OCI-LY7 (cell line): ENCODE results near the gene CELF6.

Experiments used
- EZH2phosphoT487 ChIP-seq: fragments of 200-600 bp; sonication (generic); IDR thresholded peaks from 2 replicates; pipeline ENCODE4 v1.6.1; 2018; ENCODE audit warnings: low read depth, borderline replicate concordance, mild to moderate bottlenecking, mixed run types, antibody characterized with exemption, low read length, moderate library complexity, mixed read lengths
- TF ChIP-seq, protein P1 (sequence below): fragments of 200-600 bp; sonication (generic); conservative IDR thresholded peaks from 2 replicates; pipeline ENCODE4 v1.5.1; 2014; ENCODE audit warnings: mild to moderate bottlenecking, antibody characterized with exemption, low read length, moderate library complexity, mixed read lengths

DNA sequence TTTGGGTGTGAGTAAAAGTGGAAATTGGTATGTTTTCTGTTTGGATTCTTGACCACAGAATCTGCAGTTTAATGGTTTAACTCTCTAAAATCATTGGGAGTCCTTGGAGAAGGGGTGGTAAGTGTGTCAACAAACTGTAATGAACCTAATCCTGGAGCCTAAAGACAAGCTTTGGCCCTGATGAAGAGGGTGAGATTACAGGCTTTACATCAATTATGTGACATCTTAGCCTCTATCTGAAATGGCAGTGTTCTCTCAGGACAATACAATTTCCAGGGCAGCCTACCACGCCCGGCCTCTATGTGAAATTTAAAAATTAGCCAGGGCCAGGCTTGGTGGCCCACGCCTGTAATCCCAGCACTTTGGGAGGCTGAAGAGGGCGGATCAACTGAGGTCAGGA lies 84.7 kb downstream of the CELF6 start:
- TF ChIP-seq, protein P1, sequence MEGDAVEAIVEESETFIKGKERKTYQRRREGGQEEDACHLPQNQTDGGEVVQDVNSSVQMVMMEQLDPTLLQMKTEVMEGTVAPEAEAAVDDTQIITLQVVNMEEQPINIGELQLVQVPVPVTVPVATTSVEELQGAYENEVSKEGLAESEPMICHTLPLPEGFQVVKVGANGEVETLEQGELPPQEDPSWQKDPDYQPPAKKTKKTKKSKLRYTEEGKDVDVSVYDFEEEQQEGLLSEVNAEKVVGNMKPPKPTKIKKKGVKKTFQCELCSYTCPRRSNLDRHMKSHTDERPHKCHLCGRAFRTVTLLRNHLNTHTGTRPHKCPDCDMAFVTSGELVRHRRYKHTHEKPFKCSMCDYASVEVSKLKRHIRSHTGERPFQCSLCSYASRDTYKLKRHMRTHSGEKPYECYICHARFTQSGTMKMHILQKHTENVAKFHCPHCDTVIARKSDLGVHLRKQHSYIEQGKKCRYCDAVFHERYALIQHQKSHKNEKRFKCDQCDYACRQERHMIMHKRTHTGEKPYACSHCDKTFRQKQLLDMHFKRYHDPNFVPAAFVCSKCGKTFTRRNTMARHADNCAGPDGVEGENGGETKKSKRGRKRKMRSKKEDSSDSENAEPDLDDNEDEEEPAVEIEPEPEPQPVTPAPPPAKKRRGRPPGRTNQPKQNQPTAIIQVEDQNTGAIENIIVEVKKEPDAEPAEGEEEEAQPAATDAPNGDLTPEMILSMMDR, result no peak
- TF ChIP-seq EZH2phosphoT487, result no peak
